Right kidney (tissue), 1 donor: ENCODE results near the gene YBX2.

Experiments used
- DNase-seq: peaks from one replicate; pipeline ENCODE4 v3.0.0-alpha.2; 2016

The YBX2 gene

DNA sequence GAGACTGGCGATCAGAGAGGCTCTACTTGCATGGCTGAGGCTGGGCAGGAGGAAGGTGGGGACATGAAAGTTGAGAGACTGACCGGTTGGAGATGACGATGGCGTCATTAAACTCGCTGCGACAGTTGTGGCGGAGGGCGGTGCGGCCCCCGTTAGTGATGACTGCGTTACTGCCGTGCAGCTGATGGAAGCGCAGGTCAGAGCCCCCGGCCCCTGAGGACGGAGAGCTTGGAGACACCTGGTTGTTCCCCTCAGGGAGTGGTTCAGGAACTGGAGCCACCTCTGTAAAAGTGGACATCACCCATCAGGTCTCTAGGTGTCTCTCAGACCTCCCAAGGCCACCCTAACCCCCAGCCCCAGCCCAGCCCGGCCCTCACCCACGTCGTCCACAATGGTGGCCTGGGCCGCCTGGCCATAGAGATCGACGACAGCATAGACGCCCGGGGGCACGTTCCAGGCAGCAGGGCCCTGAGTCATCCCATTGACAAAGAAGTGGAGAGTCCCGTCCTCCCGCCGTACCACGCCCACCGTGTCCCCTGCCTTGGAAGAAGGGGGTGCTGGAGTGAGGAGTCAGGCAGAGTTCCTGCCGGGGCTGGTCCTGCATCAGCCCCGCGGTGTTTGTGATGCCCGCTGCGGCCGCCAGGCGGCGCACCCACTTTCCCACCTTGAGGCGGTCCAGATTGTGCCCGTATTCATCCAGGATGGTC, 29.4 kb upstream of the YBX2 start:
- no peak for DNase-seq

DNA sequence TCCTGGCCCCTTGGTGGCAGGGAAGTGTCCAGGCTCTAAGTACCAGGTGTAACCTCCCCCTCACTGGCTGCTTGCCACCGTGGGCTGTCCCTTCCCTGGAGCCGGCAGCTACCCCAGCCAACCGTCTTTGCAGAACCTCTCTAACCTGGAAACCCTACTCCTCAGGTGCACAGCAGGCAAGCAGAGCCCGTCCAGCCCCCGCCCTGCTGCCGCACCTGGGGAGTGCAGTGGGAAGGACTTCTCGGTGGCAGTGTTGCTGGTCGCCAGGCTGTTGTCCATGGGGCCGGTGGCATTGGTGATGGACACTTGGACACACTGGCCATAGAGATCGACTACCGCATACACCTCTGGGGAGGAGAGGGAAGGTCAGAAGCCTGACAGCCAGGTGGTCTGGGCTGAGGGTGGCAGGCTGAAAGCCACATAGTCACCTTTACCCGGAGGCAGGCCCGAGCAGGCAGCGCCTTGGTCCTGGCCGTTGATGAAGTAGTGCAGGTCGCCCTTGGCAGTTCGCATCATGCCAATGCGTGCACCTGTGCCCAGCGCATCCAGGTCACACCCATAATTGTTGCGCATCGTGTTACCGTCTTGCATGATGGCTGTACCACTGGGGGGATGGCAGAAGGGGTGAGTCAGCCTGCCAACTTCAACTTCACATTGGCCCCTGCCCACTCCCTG, 28.2 kb upstream of the YBX2 start:
- no peak for DNase-seq

DNA sequence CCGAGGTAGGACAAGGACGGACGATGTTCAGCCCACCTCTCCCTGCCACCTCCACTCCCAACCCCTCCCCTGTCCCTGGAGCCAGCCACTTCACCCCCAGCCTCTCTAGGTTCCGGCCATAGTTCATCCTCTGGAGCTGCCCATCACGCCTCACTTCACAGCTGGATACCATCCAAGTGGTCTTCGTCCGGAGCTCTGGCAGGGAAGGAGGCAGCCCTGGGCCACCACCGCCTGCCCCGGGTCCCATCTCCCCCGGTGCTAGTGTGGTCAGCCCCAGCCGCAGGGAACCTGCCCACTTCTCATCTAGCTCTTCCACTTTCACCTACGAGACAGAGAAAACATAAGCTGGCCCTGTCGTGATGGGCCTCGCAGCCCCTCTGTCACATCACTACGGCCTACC, 27.0 kb upstream of the YBX2 start:
- DNase-seq: no peak

DNA sequence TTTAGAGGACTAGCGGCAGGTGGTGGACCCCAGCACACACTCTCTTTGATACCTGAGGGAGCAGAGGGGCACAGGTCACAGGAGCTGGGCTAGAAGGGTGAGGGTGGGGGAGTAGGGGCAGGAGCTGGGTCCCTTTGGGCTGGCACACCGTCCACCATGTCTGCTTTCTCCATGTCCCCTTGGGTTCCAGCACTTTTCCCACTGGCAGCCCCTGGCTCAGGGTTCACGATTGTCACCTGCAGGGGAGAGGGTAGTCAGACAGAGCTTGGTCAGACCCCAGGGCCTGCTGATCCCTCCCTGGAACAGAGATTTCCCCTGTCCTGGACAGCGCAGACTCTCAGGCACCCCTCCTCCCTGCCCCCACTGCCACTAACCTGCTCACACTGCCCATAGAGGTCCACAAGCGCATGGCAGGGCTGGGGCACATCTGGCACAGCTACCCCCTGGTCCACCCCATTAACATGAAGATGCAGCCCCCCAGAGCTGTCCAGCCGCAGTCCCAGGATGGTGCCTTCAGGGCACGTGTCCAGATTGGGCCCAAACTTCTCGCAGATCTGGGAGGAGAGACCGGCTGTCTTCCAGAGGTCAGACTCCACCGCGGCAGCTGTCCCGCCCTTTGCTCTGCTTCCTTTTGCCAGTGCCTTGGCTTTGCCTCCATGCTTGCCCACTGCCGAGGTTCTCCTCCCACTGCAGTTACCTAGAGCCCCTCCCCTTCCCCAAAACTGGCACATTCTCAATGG, 23.9 kb upstream of the YBX2 start:
- no peak for DNase-seq

DNA sequence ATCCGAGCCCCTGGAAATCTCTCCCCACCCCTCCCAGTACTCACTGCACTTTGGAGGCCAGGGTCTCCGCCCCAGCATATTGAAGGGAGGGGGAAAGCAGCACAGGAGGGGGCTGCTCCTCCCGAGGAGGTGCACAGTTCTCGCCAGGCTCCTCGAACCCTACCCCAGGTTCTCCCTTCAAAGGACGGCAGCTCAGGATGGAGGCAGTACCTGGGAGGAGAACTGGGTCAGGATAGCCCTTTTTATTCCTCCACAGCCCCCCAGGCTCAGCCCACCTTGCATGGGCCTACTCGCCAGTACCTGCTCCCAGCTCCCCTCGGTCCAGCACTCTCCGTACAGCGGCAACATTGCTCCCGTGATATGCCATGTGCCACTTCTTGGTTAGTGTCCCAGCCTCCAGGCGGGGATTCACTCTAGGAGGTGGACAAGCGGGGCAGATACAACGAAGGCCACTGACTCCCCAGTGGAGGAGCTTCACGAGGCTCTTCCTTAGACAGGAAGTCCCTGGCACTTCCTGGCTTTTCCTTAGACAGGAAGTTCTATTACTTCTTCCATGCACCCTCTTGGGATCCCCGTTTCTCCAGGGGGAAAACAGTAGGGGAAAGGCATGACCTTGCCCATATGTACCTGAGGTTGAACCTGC, 22.8 kb upstream of the YBX2 start:
- DNase-seq: no peak

DNA sequence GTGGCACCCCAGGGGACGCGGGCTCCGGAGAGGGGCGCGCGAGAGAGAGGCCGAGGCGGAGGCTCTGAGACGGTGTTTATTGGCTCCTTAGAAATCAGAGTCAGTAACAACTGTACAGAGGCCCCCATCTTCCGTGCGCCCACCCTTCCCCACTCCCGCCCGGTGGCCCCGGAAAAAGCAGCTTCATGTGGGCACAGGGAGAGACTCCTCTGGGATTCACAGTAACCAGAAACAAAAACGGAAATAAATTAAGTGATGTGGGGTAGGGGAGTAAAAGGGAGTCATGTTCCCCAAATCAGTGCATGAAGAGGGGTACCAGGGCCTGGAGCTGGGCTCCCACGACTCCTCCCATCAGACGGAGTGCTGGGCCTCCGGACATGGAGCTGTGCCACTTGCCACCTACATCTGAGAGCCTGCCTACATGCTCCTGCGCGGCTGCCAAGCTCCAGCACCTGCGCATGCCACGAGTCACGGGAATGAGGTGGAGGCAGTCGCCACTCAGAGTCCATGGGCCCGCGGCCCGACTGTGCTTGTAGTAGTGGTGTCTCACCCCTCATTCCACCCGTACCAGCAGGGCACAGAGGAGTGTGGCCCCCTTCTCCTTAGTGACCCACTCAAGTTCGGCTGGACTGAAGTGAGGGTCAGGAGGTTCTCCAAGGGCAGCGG, 21.3 kb upstream of the YBX2 start:
- no peak for DNase-seq

DNA sequence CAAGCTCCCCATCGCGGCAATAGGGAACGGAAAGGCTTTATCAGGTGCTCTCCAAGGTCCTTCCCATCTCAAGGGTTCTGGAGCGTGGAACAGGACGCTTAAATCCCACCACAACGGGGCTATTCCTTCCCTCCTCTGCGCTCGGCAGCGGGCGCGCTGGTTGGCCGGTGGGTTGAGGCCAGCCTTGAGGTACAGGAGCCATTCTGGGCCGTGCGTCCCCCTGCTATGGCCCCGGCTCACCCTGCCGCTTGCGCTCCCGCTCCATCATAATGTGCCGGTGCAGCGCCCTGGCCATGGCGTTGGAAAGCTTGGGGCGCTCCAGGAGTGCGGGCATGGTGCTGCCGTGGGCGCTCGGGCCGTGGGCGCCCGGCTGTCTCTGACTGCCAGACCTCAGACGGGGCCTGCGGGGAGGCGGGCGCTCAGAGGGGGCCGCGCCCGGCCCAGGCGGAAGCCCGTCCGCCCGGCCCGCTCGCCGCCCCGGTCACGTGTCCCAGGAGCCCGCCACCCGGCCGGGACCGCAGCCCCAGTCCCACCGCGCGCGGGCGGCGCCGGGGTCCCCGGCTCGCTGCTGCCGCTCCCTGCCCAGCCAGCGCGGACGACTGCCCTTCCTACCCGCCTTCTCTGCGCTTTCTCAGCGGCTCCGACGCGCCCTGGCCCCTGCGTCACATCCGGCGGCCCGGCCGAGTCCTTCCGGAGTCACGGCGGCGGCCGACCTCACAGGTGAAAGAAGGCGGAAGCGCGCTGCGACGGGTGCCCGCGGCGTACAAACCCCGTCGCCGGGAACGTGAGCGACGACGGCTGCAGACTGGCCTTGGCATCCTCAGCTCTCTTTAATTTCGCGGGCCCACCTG, 20.5 kb upstream of the YBX2 start, which contains the start of gene GPS2:
GPS2 (minus strand) TSS at position 642 of the 851 bp plus-strand sequence; CDS start at position 334, 308 bp downstream.
- DNase-seq: peak; percentile 86

DNA sequence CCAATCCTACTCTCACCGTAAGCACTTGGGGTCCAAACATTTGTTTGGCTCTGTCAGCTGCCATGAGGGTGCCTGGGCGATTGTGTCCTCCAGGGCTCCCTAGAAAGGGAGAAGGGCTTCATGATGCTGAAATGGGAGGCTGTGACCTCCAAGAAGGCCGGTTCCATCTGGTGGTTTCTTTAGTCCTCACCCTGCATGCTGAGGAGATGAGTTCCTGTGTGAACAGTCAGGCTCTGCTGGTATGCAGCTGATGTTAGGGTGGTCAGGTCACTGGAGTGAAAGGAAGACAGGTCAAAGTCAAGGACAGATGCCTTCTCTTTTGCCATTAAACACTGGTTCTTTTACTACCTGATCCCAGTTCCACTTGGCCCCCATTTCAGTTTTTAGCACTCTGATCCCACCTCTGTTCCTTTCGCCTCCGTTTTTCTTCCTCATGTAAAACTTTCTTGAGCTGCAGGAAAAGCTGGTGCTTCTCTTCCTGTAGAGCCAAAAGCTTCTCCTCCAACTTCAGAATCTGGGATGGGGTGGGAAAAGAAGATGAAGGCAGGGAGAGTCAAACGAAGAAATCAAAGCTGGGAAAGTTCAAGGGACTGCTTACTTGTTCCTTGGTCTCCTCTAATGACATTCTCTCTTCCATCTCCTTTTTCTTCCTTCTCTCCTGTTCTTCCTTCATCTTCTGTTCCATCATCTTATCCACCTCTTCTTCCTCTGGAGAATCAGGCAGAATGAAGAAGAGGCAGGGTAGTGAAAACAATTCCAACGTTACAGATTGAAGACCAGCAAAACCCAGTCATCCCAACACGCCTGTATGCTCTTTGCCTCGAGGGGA, 19.7 kb upstream of the YBX2 start:
- DNase-seq: no peak

DNA sequence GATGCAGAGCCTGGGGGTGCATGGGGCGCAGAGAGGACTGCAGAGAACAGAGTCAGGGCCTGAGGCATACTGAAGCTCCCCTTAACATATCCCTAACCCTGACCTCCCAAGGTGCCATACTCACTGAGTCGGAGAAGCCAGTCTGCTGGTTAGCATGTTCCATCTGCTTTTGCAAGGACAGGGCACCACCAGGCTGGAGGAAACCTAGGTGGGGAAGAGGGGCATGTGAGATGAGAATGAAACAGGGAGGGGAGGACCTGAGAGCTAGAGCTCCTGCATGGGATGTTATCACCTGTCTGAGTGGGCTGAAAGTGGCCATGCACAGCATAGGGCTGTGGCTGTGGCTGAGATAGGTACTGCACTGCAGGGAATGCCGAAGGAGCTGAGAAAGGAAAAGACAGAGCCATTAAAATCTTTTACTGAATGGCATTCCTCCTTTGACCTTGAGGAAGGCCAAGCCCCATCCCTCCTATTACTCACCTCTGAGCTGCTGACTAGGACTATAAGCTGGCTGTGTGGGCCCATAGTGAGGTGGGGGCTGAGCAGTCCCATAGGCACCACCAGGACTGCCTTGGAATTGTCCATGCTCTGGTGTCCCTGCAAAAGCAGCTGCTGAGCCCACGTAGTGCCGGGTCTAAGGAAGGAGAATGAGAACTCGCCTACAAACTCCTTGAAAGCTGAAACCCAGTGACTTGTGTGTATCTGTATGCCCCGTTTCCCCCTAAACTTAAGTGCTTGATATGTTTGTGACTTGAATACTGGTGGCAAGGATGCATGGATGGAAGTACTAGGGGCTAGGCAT, 18.9 kb upstream of the YBX2 start:
- no peak for DNase-seq

DNA sequence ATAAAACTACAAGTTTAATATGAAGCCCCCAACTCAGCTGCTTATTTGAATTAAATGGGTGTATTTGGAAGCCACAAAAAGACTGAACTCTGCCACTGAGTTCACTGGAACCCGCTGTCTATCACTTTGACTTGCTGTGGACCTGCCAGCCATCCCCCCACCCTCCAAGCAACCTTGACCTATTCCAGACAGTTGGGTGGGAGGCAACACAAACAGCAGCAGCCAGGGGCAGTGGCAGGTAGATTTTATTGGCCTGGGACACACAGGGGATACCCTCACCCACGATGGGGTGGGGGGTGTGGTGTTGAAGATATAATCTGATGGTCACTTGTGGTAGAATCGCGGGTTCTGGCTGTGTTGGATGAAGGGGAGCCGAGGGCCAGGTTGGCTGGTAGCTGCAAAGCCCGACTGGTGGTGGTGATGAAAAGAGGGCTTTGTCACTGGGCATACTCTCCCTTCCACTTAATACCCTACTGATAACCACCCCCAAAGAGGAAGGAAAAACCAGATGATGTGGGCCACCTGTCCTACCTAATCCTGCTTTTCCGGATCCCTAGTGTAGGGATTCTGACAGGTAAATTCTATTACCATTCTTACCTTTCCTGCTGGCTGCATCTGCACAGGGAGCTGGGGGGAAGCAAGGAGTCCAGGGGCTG, 18.1 kb upstream of the YBX2 start:
- DNase-seq: no peak

DNA sequence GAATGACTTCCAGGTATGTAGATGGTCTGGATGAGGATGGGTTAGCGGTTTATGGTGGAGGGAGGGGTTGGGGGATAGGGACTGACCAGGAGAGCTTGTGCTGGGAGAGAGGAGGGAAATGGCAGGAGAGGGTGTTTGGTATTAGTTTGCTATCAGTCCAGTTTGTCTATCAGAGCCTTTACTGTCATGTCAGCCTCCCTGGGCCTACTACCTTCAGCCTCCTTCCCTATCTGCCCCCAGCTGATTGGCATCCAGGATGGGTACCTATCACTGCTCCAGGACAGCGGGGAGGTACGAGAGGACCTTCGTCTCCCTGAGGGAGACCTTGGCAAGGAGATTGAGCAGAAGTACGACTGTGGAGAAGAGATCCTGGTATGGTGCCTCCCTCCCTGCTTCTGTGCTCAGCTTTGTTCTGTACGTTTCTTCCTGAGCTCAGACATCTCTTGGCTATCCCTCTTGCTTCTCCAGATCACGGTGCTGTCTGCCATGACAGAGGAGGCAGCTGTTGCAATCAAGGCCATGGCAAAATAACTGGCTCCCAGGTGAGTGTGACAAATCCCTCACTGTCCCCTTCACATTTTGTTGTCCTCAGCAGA, 16.8 kb upstream of the YBX2 start:
- DNase-seq: no peak

DNA sequence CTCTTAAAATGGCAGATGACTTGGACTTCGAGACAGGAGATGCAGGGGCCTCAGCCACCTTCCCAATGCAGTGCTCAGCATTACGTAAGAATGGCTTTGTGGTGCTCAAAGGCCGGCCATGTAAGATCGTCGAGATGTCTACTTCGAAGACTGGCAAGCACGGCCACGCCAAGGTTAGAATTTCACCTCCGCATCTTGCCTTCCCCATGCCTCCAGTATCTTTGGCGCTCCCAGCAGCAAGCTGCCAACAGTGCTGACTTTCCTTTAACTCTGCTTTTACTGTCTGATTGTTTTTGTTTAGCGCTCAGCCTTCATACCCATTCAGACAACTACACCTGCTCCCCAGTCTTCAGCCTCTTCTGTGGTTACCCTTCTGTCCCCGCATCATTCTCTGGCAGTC, 15.2 kb upstream of the YBX2 start:
- DNase-seq: no peak

DNA sequence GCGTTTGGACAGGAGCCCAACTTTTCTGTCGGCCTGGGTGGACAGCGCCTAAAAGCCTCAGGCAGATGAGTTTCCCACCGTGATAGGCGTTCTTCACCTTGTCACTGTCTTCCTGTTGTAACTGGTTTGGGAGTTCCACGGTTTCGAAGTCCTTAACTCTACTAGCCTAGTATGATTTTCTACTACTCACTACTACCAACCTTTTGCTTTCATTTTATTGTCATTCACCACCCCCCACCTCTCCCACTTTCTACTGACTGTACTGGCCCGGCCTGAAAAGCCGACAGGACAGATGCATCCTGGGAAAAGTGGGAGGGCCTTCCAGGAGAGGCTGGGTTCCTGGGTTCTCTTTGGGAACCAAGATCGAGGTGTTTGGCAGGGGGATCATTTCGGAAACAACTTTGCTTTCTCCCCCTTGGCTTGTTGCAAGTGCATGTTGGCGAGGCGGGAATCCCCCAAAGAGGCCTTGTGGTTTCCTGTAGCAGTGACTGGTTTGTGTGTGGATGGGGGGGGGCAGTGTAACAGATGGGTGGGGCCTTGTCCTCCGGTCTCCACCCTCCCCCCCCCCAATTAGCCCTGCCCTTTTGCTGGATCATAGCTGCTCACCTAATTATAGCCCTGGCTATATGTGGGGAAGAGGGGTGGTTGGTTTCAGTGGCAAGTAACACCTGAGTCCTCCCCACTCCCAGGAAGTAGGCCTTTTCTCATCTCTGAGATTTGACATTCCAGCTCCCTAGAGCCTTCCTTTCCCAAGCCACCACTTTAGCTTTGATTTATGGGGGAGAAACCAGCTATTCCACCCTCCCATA, 14.4 kb upstream of the YBX2 start:
- DNase-seq: peak; percentile 23

DNA sequence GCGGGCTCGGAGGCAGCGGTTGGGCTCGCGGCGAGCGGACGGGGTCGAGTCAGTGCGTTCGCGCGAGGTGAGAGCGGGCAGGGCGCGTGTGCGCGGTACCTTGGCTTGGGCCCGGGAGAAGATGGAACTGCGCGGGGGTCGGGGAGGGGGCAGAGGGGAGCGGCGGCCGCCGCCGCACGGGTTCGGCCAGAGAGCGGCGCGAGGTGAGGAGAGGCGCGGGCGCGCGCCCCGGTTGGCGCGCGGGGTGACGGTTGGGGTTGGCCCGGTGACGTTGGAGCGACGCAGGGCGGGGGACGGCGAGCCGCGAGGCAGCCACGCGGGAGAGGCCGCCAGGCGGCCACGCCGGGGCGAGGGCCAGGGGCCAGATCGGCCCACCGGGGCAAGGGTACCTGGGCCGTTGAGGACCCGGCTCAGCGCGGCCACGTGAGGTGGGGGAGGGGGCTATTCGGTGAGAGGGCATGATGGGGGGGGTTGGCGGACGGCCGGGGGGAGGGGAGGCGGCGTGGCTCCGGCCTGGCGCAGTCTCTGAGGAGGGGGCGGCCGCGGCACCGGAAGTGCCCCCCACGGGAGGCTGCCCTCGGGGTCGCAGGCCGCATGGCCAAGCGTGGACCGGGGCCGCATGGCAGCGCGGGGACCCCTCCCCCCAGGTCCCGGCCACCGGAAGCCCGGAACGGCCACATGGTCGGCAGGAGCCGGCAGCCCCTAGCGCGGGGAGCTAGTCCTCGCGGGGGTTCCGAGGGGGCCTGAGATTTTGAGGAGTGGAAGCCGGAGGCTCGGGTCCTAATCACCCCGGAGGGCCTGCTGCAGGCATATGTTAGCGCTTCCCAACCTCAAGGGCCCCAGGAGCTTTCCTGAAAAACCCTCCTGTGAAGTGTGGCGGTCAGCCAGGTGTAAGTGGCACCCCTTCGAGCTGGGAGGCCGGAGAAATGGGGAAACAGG, 13.5 kb upstream of the YBX2 start:
- peak; percentile 56 for DNase-seq

DNA sequence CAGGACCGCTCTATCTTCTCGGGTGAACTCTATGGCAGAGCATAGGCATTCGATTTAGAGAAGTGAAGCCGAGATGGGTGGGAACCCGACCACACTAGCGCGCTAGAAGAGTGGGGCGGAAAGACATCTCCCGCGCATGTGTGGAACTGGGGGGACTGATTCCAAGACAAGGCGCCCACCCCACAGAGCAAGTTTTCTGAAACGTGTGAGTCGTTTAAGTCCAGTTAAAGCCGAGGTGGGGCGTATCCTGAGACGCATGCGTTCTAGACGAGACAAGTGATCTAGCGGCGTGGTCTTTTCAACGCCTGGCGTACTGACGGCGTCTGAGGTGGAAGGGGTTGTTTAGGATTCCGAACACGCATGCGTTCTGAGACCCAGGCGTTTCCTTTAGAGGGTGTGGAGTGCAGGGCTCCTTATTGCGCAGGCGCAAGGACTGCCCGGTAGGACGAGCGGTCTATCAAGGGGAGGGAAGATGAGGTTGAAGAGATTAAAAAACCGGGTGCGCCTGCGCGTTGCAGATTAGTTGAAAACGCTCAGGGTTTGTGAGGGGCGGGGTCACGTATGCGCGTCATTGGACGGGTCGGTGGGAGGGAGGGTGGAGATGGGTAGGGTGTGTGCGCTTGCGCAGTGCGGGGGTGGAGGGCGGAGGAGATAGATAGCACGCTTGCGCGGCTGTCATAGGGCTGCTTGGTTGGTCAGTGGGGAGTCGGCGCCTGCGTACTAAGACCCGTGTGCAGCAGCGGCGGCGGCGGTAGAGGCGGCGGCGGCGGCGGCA, 12.7 kb upstream of the YBX2 start, which contains the start of gene EIF5A:
EIF5A (plus strand) TSS at position 718 of the 775 bp plus-strand sequence. CDS start 2,008 bp downstream, outside the sequence.
- DNase-seq: peak; percentile 95
